Measurements from ENCODE around the gene SYF2. TPM values are rescaled to one million over a fixed set of nuclear protein-coding genes. Genes with fewer than 3 reads are reported as not detected.

The SYF2 gene
- polyA plus RNA-seq, 2 of the 4 experiments (the other 2 are of a cell fraction): 38.6 to 39.7 TPM

DNA sequence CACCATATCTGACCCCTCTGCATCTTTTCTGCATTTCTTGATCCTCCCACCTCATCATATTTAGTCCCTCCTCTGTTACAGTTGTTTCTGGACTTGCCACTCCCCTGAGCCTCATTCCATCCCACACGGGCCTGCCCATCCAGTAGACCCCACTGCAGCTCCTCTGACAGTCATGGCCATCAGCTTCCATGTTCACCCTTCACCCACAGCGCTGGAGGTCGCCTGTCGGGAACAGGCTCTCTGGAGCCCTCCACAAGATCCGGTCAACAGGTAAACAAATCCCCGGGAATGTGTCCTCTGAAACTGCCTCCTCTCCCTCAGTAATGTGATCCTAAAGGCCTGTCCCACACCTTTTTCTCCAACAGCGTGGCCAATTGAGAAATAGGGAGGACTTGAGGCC is 31.3 kb downstream of the SYF2 start:
- FAIRE-seq: no peak
- TF ChIP-seq FOXS1 (CRISPR knock-in tag; IDR thresholded peaks at IDR 0.05) (no peak), PHF8 (IDR thresholded peaks at IDR 0.05; ENCODE audit: borderline replicate concordance, low read depth) (no peak), ZFP36 (IDR thresholded peaks at IDR 0.05; ENCODE audit: borderline replicate concordance, partially characterized antibody) (no peak), CEBPB (IDR thresholded peaks at IDR 0.05) (no peak), BHLHE40 (IDR thresholded peaks at IDR 0.05; ENCODE audit: low read depth, low read length) (no peak), HOXB13 (CRISPR knock-in tag; IDR thresholded peaks at IDR 0.05; ENCODE audit: low read depth) (no peak)
- TF ChIP-seq, protein P1, sequence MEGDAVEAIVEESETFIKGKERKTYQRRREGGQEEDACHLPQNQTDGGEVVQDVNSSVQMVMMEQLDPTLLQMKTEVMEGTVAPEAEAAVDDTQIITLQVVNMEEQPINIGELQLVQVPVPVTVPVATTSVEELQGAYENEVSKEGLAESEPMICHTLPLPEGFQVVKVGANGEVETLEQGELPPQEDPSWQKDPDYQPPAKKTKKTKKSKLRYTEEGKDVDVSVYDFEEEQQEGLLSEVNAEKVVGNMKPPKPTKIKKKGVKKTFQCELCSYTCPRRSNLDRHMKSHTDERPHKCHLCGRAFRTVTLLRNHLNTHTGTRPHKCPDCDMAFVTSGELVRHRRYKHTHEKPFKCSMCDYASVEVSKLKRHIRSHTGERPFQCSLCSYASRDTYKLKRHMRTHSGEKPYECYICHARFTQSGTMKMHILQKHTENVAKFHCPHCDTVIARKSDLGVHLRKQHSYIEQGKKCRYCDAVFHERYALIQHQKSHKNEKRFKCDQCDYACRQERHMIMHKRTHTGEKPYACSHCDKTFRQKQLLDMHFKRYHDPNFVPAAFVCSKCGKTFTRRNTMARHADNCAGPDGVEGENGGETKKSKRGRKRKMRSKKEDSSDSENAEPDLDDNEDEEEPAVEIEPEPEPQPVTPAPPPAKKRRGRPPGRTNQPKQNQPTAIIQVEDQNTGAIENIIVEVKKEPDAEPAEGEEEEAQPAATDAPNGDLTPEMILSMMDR (IDR thresholded peaks at IDR 0.05): no peak
- TF ChIP-seq, protein P2, sequence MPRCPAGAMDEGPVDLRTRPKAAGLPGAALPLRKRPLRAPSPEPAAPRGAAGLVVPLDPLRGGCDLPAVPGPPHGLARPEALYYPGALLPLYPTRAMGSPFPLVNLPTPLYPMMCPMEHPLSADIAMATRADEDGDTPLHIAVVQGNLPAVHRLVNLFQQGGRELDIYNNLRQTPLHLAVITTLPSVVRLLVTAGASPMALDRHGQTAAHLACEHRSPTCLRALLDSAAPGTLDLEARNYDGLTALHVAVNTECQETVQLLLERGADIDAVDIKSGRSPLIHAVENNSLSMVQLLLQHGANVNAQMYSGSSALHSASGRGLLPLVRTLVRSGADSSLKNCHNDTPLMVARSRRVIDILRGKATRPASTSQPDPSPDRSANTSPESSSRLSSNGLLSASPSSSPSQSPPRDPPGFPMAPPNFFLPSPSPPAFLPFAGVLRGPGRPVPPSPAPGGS (IDR thresholded peaks at IDR 0.05): no peak
- POLR2A ChIA-PET: no interaction called here
- Histone ChIP-seq H3K4me1 (no peaks in the 10 kb centered on the region), H3K4me3 (no peak overlapping the region), H3K9me3 (no peaks in the 10 kb centered on the region), H3K27ac (no peak overlapping the region), H3K4me2 (no peak overlapping the region)
- 42% methylated on average over 7 of the region's 7 CpGs for WGBS (ENCODE audit: missing lambda C conversion rate)
- DNase-seq (ENCODE audit: low read depth in 1 of 2, low spot score in 1 of 2): no peak
- CTCF ChIA-PET: interaction anchor here (0.8 to 0.9 kb wide), 2 partner anchors 269 to 513 kb away, joined by 3 read pairs; no protein-coding TSS in a partner anchor
- no peak for ATAC-seq

DNA sequence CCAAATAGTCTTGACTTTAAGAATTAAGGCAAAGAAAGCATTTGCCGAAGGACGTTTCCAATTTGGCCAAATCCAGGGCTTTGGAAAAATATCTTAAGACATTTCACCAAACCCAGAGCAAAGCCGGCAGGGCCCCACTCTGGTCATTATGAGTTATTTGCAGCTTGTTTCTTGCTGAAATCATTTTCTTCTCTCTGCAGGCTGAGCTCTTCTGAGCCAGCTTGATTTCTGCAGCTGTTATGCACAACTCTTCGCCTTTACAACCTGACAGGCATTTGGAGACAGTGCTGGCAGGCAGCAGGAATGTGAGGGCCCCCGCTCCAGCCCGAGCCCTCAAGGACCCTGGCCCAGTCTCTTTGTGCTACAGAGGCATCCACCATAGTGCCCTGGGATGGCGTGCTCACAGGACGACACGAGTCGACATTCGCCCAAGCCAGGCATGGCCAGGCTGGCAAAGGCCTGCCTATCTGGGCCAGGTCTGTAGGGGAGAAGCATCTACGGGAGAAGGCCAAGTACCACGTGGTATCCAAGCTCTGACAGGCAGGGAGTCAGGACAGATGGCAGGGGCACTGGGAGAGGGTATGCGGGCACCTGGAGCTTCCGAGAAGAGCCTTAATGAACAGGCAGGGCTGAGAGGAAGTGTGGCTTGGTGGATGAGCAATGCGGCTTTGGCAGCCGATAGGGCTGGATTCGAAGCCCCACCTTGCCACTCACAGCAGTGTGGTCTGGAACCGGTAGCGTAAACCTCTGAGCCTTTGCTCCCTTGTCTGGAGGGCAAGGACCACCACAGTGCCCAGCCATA is 32.3 kb downstream of the SYF2 start:
- FAIRE-seq: no peak
- ChIA-PET CTCF (interaction anchor here (1.1 kb wide), 1 partner anchor 352 kb away, joined by 4 read pairs; no protein-coding TSS in a partner anchor), POLR2A (no interaction called here)
- Histone ChIP-seq H3K4me2 (no peak overlapping the region), H3K27ac (no peak overlapping the region), H3K4me3 (no peak overlapping the region), H3K9me3 (no peaks in the 10 kb centered on the region), H3K4me1 (no peaks in the 10 kb centered on the region)
- ATAC-seq: no peak
- TF ChIP-seq HOXA7 (CRISPR knock-in tag; IDR thresholded peaks at IDR 0.05) (no peak), SREBF2 (IDR thresholded peaks at IDR 0.05) (no peak), KDM5A (IDR thresholded peaks at IDR 0.05) (no peak)
- TF ChIP-seq, protein P3, sequence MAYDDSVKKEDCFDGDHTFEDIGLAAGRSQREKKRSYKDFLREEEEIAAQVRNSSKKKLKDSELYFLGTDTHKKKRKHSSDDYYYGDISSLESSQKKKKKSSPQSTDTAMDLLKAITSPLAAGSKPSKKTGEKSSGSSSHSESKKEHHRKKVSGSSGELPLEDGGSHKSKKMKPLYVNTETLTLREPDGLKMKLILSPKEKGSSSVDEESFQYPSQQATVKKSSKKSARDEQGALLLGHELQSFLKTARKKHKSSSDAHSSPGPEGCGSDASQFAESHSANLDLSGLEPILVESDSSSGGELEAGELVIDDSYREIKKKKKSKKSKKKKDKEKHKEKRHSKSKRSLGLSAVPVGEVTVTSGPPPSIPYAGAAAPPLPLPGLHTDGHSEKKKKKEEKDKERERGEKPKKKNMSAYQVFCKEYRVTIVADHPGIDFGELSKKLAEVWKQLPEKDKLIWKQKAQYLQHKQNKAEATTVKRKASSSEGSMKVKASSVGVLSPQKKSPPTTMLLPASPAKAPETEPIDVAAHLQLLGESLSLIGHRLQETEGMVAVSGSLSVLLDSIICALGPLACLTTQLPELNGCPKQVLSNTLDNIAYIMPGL (CRISPR knock-in tag; IDR thresholded peaks at IDR 0.05; ENCODE audit: borderline replicate concordance): no peak
- TF ChIP-seq, protein P4, sequence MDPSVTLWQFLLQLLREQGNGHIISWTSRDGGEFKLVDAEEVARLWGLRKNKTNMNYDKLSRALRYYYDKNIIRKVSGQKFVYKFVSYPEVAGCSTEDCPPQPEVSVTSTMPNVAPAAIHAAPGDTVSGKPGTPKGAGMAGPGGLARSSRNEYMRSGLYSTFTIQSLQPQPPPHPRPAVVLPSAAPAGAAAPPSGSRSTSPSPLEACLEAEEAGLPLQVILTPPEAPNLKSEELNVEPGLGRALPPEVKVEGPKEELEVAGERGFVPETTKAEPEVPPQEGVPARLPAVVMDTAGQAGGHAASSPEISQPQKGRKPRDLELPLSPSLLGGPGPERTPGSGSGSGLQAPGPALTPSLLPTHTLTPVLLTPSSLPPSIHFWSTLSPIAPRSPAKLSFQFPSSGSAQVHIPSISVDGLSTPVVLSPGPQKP (IDR thresholded peaks at IDR 0.05; ENCODE audit: low read depth, low read length): no peak
- no peak for DNase-seq (ENCODE audit: low read depth in 1 of 2, low spot score in 1 of 2)
- WGBS (ENCODE audit: missing lambda C conversion rate): 83% methylated on average over 12 of the region's 20 CpGs

DNA sequence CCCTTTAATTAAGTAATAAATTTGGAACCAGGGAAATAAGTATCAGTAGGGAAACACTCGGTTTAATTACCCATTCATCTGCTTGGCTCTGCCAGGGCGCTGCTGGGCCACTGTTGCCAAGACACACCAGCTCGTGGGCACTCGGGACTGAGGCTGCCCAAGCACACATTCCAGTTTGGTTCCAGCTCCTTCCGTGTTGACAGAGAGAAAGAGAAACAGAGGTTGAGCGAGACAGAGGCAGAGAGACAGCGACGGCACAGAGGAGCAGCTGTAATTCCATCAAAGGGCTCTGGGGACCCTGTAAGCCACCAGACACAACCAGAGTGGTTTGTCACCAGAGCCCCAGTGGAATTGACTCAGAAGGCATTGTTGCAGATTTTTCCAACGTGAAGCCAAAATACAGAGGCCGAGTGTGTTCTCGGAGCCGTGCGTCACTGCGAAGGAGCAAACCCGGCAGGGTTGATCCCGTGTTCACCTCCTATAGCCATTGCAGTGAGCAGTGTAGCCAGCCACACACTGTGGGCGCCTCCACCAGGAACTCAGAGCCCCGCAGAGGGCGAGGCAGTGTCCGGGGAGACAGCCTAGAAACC is 33.5 kb downstream of the SYF2 start:
- CTCF ChIA-PET: interaction anchor here (1.0 to 1.1 kb wide), 2 partner anchors 349 to 350 kb away, joined by 3 read pairs; no protein-coding TSS in a partner anchor
- H3K27ac ChIP-seq: no peak overlapping the region
- peak; percentile 47 to 52; a peak in 3 of 6 replicates for ATAC-seq
- TF ChIP-seq ESRRA (IDR thresholded peaks at IDR 0.05; ENCODE audit: borderline replicate concordance, low read length): no peak
- no peak for TF ChIP-seq POLR2AphosphoS2 (conservative IDR thresholded peaks at IDR 0.05; ENCODE audit: low read length)
- TF ChIP-seq ZSCAN20 (CRISPR knock-in tag; IDR thresholded peaks at IDR 0.05): no peak
- TF ChIP-seq, protein P2 (IDR thresholded peaks at IDR 0.05): no peak
- TF ChIP-seq GATA3 (IDR thresholded peaks at IDR 0.05; ENCODE audit: borderline replicate concordance): no peak
- no peak for TF ChIP-seq SMC3 (IDR thresholded peaks at IDR 0.05)
- TF ChIP-seq HEYL (CRISPR knock-in tag; IDR thresholded peaks at IDR 0.05): no peak
- no peak for TF ChIP-seq NR3C1 (IDR thresholded peaks at IDR 0.05)
- TF ChIP-seq TFCP2L1 (CRISPR knock-in tag; IDR thresholded peaks at IDR 0.05): no peak
- no peak for TF ChIP-seq MYC (IDR thresholded peaks at IDR 0.05; ENCODE audit: borderline replicate concordance, low read length)
- TF ChIP-seq, protein P5, sequence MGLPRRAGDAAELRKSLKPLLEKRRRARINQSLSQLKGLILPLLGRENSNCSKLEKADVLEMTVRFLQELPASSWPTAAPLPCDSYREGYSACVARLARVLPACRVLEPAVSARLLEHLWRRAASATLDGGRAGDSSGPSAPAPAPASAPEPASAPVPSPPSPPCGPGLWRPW (IDR thresholded peaks at IDR 0.05): no peak
- TF ChIP-seq CHD4 (IDR thresholded peaks at IDR 0.05; ENCODE audit: borderline replicate concordance): no peak
- TF ChIP-seq FOSL2 (IDR thresholded peaks at IDR 0.05): no peak
- TF ChIP-seq FOSL2 (CRISPR knock-in tag; IDR thresholded peaks at IDR 0.05): no peak

More for the DNA sequence above, 33.5 kb downstream of the SYF2 start:
- no peaks in the 10 kb centered on the region for H3K9me3 ChIP-seq
- POLR2A ChIA-PET: no interaction called here
- FAIRE-seq: no peak
- H3K4me1 ChIP-seq: no peaks in the 10 kb centered on the region
- DNase-seq (ENCODE audit: low read depth in 1 of 2, low spot score in 1 of 2): no peak
- H3K4me3 ChIP-seq: no peak overlapping the region
- H3K4me2 ChIP-seq: no peak overlapping the region
- WGBS (ENCODE audit: missing lambda C conversion rate): 70% methylated on average over 17 of the region's 20 CpGs

Data from A549 (cell line).